KMS-11 (cell line): Measurements from ENCODE around the gene STARD8.
A peak's percentile ranks its signal among the peaks of the same experiment; 100 is the strongest.

Source experiments
- H2AFZ ChIP-seq: fragments of 200-600 bp; sonication (generic); 2 replicates; pipeline ENCODE4 v1.6.1; 2016; ENCODE audit warnings: antibody characterized with exemption, mixed run types, low read depth
- H3K27ac ChIP-seq: fragments of 200-600 bp; sonication (generic); 2 replicates; pipeline ENCODE4 v1.6.1; 2016; ENCODE audit warnings: mild to moderate bottlenecking, mixed run types
- H3K27me3 ChIP-seq: fragments of 200-600 bp; sonication (generic); 2 replicates; pipeline ENCODE4 v1.6.1; 2017; ENCODE audit warnings: mild to moderate bottlenecking, low read depth, mixed run types, moderate library complexity; ENCODE audit not compliant: insufficient read depth
- H3K36me3 ChIP-seq: fragments of 200-600 bp; sonication (generic); 2 replicates; pipeline ENCODE4 v1.6.1; 2017; ENCODE audit warnings: mild to moderate bottlenecking, mixed run types; ENCODE audit not compliant: insufficient read depth
- H3K4me1 ChIP-seq: fragments of 200-600 bp; sonication (generic); 2 replicates; pipeline ENCODE4 v1.6.1; 2016; ENCODE audit warnings: mild to moderate bottlenecking, low read depth, mixed run types; ENCODE audit not compliant: poor library complexity, severe bottlenecking
- H3K4me2 ChIP-seq: fragments of 200-600 bp; sonication (generic); 2 replicates; pipeline ENCODE4 v1.7.0; 2016; ENCODE audit warnings: mild to moderate bottlenecking, mixed run types
- H3K4me3 ChIP-seq: fragments of 200-600 bp; sonication (generic); IDR thresholded peaks from 2 replicates; pipeline ENCODE4 v1.6.1; 2017; ENCODE audit warnings: low read depth, low read length, mixed read lengths; ENCODE audit not compliant: insufficient read depth
- H3K79me2 ChIP-seq: fragments of 200-600 bp; sonication (generic); 2 replicates; pipeline ENCODE4 v1.6.1; 2016; ENCODE audit warnings: low read depth, mixed run types; ENCODE audit not compliant: insufficient read depth
- H3K9ac ChIP-seq: fragments of 200-600 bp; sonication (generic); 2 replicates; pipeline ENCODE4 v1.6.1; 2016; ENCODE audit warnings: mild to moderate bottlenecking, mixed run types
- H4K20me1 ChIP-seq: fragments of 200-600 bp; sonication (generic); 2 replicates; pipeline ENCODE4 v1.6.1; 2016; ENCODE audit warnings: mild to moderate bottlenecking, mixed run types; ENCODE audit not compliant: insufficient read depth
- CTCF ChIP-seq: fragments of 200-600 bp; sonication (generic); conservative IDR thresholded peaks from 2 replicates; pipeline ENCODE4 v1.6.1; 2017; ENCODE audit warnings: low read depth, mild to moderate bottlenecking, antibody characterized with exemption, low read length, moderate library complexity, mixed read lengths

Gene STARD8

GRCh38 chrX:68710870-68711576 lies 63.6 kb downstream of the STARD8 start:
- Histone ChIP-seq H3K4me3 (no peak overlapping the region), H2AFZ (no peak overlapping the region), H3K4me2 (no peak overlapping the region), H3K9ac (no peak overlapping the region), H3K27me3 (no peaks in the 10 kb centered on the region), H3K4me1 (no peaks in the 10 kb centered on the region), H3K36me3 (no peaks in the 10 kb centered on the region), H3K27ac (no peak overlapping the region), H4K20me1 (no peaks in the 10 kb centered on the region), H3K79me2 (no peaks in the 10 kb centered on the region)
- TF ChIP-seq CTCF, result peak; percentile 36; the same call in 1 of the 2 replicates

GRCh38 chrX:68711845-68712244 lies 64.4 kb downstream of the STARD8 start:
- Histone ChIP-seq H3K79me2 (no peaks in the 10 kb centered on the region), H3K4me2 (no peak overlapping the region), H4K20me1 (no peaks in the 10 kb centered on the region), H3K27me3 (no peaks in the 10 kb centered on the region), H3K4me3 (no peak overlapping the region), H2AFZ (no peak overlapping the region), H3K27ac (no peak overlapping the region), H3K9ac (no peak overlapping the region), H3K36me3 (no peaks in the 10 kb centered on the region), H3K4me1 (no peaks in the 10 kb centered on the region)
- TF ChIP-seq CTCF, result no peak

DNA sequence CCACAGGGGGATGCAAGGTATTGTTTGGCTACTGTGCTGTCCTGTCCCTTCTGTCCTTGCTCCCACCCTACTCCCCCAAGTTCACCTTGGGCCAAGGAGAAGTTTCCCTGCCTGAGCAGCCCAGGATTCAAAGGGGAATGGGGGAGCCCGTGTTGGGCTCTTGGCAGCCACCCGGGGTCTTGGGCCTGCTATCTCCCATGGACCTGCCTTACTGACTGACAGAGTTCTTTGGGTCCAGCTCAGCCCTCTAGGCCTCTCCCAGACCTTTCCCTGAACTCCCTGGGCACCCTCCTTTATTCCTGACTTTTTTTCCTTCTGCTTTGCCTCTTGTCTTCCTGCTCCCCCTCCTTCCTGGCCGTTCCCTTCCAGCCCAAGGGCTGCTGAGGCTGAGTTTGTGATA lies 67.4 kb downstream of the STARD8 start:
- H3K4me2 ChIP-seq, result no peak overlapping the region
- H3K36me3 ChIP-seq, result no peaks in the 10 kb centered on the region
- no peak for TF ChIP-seq CTCF
- H3K4me3 ChIP-seq, result no peak overlapping the region
- H3K9ac ChIP-seq, result no peak overlapping the region
- H3K79me2 ChIP-seq, result no peaks in the 10 kb centered on the region
- H3K4me1 ChIP-seq, result no peaks in the 10 kb centered on the region
- H3K27ac ChIP-seq, result no peak overlapping the region
- H3K27me3 ChIP-seq, result no peaks in the 10 kb centered on the region
- no peak overlapping the region for H2AFZ ChIP-seq
- no peaks in the 10 kb centered on the region for H4K20me1 ChIP-seq

GRCh38 chrX:68717196-68717595 lies 69.7 kb downstream of the STARD8 start:
- no peaks in the 10 kb centered on the region for H3K79me2 ChIP-seq
- no peak overlapping the region for H3K4me3 ChIP-seq
- H3K36me3 ChIP-seq, result no peaks in the 10 kb centered on the region
- H3K9ac ChIP-seq, result no peak overlapping the region
- no peaks in the 10 kb centered on the region for H4K20me1 ChIP-seq
- no peak overlapping the region for H3K27ac ChIP-seq
- H3K4me2 ChIP-seq, result no peak overlapping the region
- no peaks in the 10 kb centered on the region for H3K27me3 ChIP-seq
- no peak for TF ChIP-seq CTCF
- no peaks in the 10 kb centered on the region for H3K4me1 ChIP-seq
- no peak overlapping the region for H2AFZ ChIP-seq
